ENCODE results near the gene CACNA2D3.

Gene CACNA2D3

GRCh38 chr3:55091381-55092225, 969.3 kb downstream of the CACNA2D3 start:
- H4K20me1 ChIP-seq (ENCODE audit: low read depth, low read length), result no peaks in the 10 kb centered on the region
- TF ChIP-seq CTCF (IDR thresholded peaks at IDR 0.05; ENCODE audit: insufficient read depth, low read length, poor library complexity, severe bottlenecking) (no peak), EZH2phosphoT487 (conservative IDR thresholded peaks at IDR 0.05; ENCODE audit: low read length) (no peak)

GRCh38 chr3:55094676-55095075, 972.3 kb downstream of the CACNA2D3 start:
- Histone ChIP-seq H3K9me2 (replicated peaks; ENCODE audit: insufficient read depth, low read length) (no peaks in the 10 kb centered on the region), H3F3A (ENCODE audit: insufficient read depth) (no peaks in the 10 kb centered on the region), H3K27me3 (ENCODE audit: low read length) (no peaks in the 10 kb centered on the region), H3K9me3 (ENCODE audit: insufficient read depth, low read length) (no peaks in the 10 kb centered on the region; the same call in 1 of the 2 replicates), H3K79me2 (ENCODE audit: insufficient read depth, low read length) (no peaks in the 10 kb centered on the region), H3K4me2 (ENCODE audit: low read depth, low read length, poor library complexity, severe bottlenecking) (no peak overlapping the region), H3K27ac (ENCODE audit: low read depth, low read length) (no peak overlapping the region), H3K9ac (ENCODE audit: low read length) (no peak overlapping the region), H3K36me3 (ENCODE audit: low read length) (no peaks in the 10 kb centered on the region), H3K4me3 (ENCODE audit: insufficient read depth, low read length, poor library complexity, severe bottlenecking) (no peak overlapping the region), H4K20me1 (ENCODE audit: low read depth, low read length) (no peaks in the 10 kb centered on the region), H2AFZ (ENCODE audit: low read depth, low read length, severe bottlenecking) (no peak overlapping the region)
- no peak for TF ChIP-seq CTCF (IDR thresholded peaks at IDR 0.05; ENCODE audit: insufficient read depth, low read length, poor library complexity, severe bottlenecking)
- no peak for TF ChIP-seq EZH2phosphoT487 (conservative IDR thresholded peaks at IDR 0.05; ENCODE audit: low read length)

More at GRCh38 chr3:55091381-55092225, 969.3 kb downstream of the CACNA2D3 start:
- no peak overlapping the region for H3K4me2 ChIP-seq (ENCODE audit: low read depth, low read length, poor library complexity, severe bottlenecking)
- H3K27ac ChIP-seq (ENCODE audit: low read depth, low read length), result no peak overlapping the region
- no peaks in the 10 kb centered on the region for H3F3A ChIP-seq (ENCODE audit: insufficient read depth)
- no peaks in the 10 kb centered on the region for H3K79me2 ChIP-seq (ENCODE audit: insufficient read depth, low read length)
- H2AFZ ChIP-seq (ENCODE audit: low read depth, low read length, severe bottlenecking), result no peak overlapping the region
- H3K9me2 ChIP-seq (replicated peaks; ENCODE audit: insufficient read depth, low read length), result no peaks in the 10 kb centered on the region
- H3K4me3 ChIP-seq (ENCODE audit: insufficient read depth, low read length, poor library complexity, severe bottlenecking), result no peak overlapping the region
- no peaks in the 10 kb centered on the region; the same call in 1 of the 2 replicates for H3K9me3 ChIP-seq (ENCODE audit: insufficient read depth, low read length)
- H3K27me3 ChIP-seq (ENCODE audit: low read length), result no peaks in the 10 kb centered on the region
- H3K36me3 ChIP-seq (ENCODE audit: low read length), result no peaks in the 10 kb centered on the region
- no peak overlapping the region for H3K9ac ChIP-seq (ENCODE audit: low read length)

- H4K20me1 ChIP-seq (ENCODE audit: low read depth, low read length), result no peaks in the 10 kb centered on the region
- no peak overlapping the region for H2AFZ ChIP-seq (ENCODE audit: low read depth, low read length, severe bottlenecking)
- no peak overlapping the region for H3K4me3 ChIP-seq (ENCODE audit: insufficient read depth, low read length, poor library complexity, severe bottlenecking)
- no peak overlapping the region for H3K27ac ChIP-seq (ENCODE audit: low read depth, low read length)
- no peak for TF ChIP-seq EZH2phosphoT487 (conservative IDR thresholded peaks at IDR 0.05; ENCODE audit: low read length)
- TF ChIP-seq CTCF (IDR thresholded peaks at IDR 0.05; ENCODE audit: insufficient read depth, low read length, poor library complexity, severe bottlenecking), result no peak
- no peaks in the 10 kb centered on the region for H3K36me3 ChIP-seq (ENCODE audit: low read length)
- H3K9me2 ChIP-seq (replicated peaks; ENCODE audit: insufficient read depth, low read length), result no peaks in the 10 kb centered on the region
- no peak overlapping the region for H3K9ac ChIP-seq (ENCODE audit: low read length)
- H3F3A ChIP-seq (ENCODE audit: insufficient read depth), result no peaks in the 10 kb centered on the region
- no peaks in the 10 kb centered on the region for H3K27me3 ChIP-seq (ENCODE audit: low read length)
- no peaks in the 10 kb centered on the region for H3K79me2 ChIP-seq (ENCODE audit: insufficient read depth, low read length)
- H3K4me2 ChIP-seq (ENCODE audit: low read depth, low read length, poor library complexity, severe bottlenecking), result no peak overlapping the region
- no peaks in the 10 kb centered on the region; the same call in 1 of the 2 replicates for H3K9me3 ChIP-seq (ENCODE audit: insufficient read depth, low read length)
These were observed 975.1 kb downstream of the CACNA2D3 start for GRCh38 chr3:55097441-55097840.

Measured in SU-DHL-6 (cell line).